DMS79 (cell line): Measurements from ENCODE around the gene SPATS2.
"Not testable (repeated sequence)": the region's sequence is repeated elsewhere in the genome, so short reads cannot be mapped to it uniquely, and the experiment has no call there.

Experiments
- DNase-seq: peaks from one replicate; lab custom pipeline; 2025; lab: John Stamatoyannopoulos, UW

The SPATS2 gene

GRCh38 chr12:49352351-49352750, 14.9 kb upstream of the SPATS2 start:
- no peak for DNase-seq

GRCh38 chr12:49355913-49356312, 11.3 kb upstream of the SPATS2 start:
- DNase-seq, result no peak

- no peak for DNase-seq
Measured at GRCh38 chr12:49357103-49357678, 10.1 kb upstream of the SPATS2 start.

- DNase-seq, result peak; percentile 28
Measured at GRCh38 chr12:49358483-49359141, 8.7 kb upstream of the SPATS2 start.

- DNase-seq, result no peak
Measured at GRCh38 chr12:49359671-49360070, 7.6 kb upstream of the SPATS2 start.

- DNase-seq, result no peak
Measured at GRCh38 chr12:49362077-49362476, 5.2 kb upstream of the SPATS2 start.

- DNase-seq, result no peak
Measured at GRCh38 chr12:49364989-49365388, 2.3 kb upstream of the SPATS2 start.

GRCh38 chr12:49365542-49365941, 1.7 kb upstream of the SPATS2 start:
- no peak for DNase-seq

- DNase-seq, result no peak
Measured at GRCh38 chr12:49366096-49366651, 1.1 kb upstream of the SPATS2 start.

GRCh38 chr12:49366652-49367380, 446 bp upstream of the SPATS2 start:
- peak; percentile 90 for DNase-seq

GRCh38 chr12:49368240-49368600, 958 bp downstream of the SPATS2 start:
- DNase-seq, result no peak

GRCh38 chr12:49369411-49370145, 2.3 kb downstream of the SPATS2 start:
- no peak for DNase-seq

- DNase-seq, result no peak
Measured at GRCh38 chr12:49370539-49370938, 3.3 kb downstream of the SPATS2 start.

GRCh38 chr12:49375406-49375805, 8.1 kb downstream of the SPATS2 start:
- no peak for DNase-seq

- DNase-seq, result no peak
Measured at GRCh38 chr12:49377386-49377785, 10.1 kb downstream of the SPATS2 start.

- DNase-seq, result not testable (repeated sequence)
Measured at GRCh38 chr12:49380184-49380583, 12.9 kb downstream of the SPATS2 start.

GRCh38 chr12:49388682-49389386, 21.6 kb downstream of the SPATS2 start:
- DNase-seq, result no peak

- DNase-seq, result no peak
Measured at GRCh38 chr12:49389387-49389703, 22.1 kb downstream of the SPATS2 start.

GRCh38 chr12:49397000-49397399, 29.7 kb downstream of the SPATS2 start:
- DNase-seq, result no peak

- no peak for DNase-seq
Measured at GRCh38 chr12:49400304-49400703, 33.0 kb downstream of the SPATS2 start.

- no peak for DNase-seq
Measured at GRCh38 chr12:49403971-49404450, 36.7 kb downstream of the SPATS2 start.

- no peak for DNase-seq
Measured at GRCh38 chr12:49404956-49405355, 37.7 kb downstream of the SPATS2 start.
